Activated CD4-positive, alpha-beta T cell treated with anti-CD3 and anti-CD28 coated beads, Interleukin-2, amount 50 U/mL, for 24 hours (primary cell): ENCODE data around the gene TBC1D22A.

ENCODE experiments used
- DNase-seq, 2 donors: peaks; one replicate each; pipeline ENCODE4 v3.0.0-alpha.2; 2020; ENCODE audit warnings: low read depth in 1 of 2, low spot score in 1 of 2

Gene TBC1D22A

GRCh38 chr22:46923394-46923793 lies 160.9 kb downstream of the TBC1D22A start:
- DNase-seq = no peak

- no peak for DNase-seq
Observed at GRCh38 chr22:46925818-46926217, 163.4 kb downstream of the TBC1D22A start.

GRCh38 chr22:46929046-46929709 lies 166.7 kb downstream of the TBC1D22A start:
- DNase-seq = no peak

- no peak for DNase-seq
Observed at GRCh38 chr22:46929710-46930204, 167.3 kb downstream of the TBC1D22A start.

GRCh38 chr22:46931414-46931813 lies 169.0 kb downstream of the TBC1D22A start:
- DNase-seq = no peak

- no peak for DNase-seq
Observed at GRCh38 chr22:46931881-46932280, 169.4 kb downstream of the TBC1D22A start.

- DNase-seq = no peak
Observed at GRCh38 chr22:46933040-46933930, 170.8 kb downstream of the TBC1D22A start.

GRCh38 chr22:46934172-46934745 lies 171.8 kb downstream of the TBC1D22A start:
- no peak for DNase-seq

GRCh38 chr22:46934746-46935491 lies 172.5 kb downstream of the TBC1D22A start:
- DNase-seq = no peak

GRCh38 chr22:46935506-46936377 lies 173.3 kb downstream of the TBC1D22A start:
- no peak for DNase-seq

- DNase-seq = no peak
Observed at GRCh38 chr22:46936378-46936903, 174.0 kb downstream of the TBC1D22A start.

GRCh38 chr22:46937185-46937584 lies 174.7 kb downstream of the TBC1D22A start:
- no peak for DNase-seq

GRCh38 chr22:46937939-46938338 lies 175.5 kb downstream of the TBC1D22A start:
- DNase-seq = no peak

GRCh38 chr22:46941968-46942798 lies 179.7 kb downstream of the TBC1D22A start:
- DNase-seq = no peak

- no peak for DNase-seq
Observed at GRCh38 chr22:46942799-46943785, 180.6 kb downstream of the TBC1D22A start.

- DNase-seq = no peak
Observed at GRCh38 chr22:46945481-46945880, 183.0 kb downstream of the TBC1D22A start.

GRCh38 chr22:46946383-46946962 lies 184.0 kb downstream of the TBC1D22A start:
- DNase-seq = no peak
